ENCODE measurements around the gene STYXL1. TPM values are rescaled to one million over a fixed set of nuclear protein-coding genes. Genes with fewer than 3 reads are reported as not detected.

The STYXL1 gene
- total RNA-seq, 1 donor from 2014 or later, result 38.8 TPM

GRCh38 chr7:76048668-76048988, 828 bp upstream of the STYXL1 start:
- TF ChIP-seq CTCF (conservative IDR thresholded peaks at IDR 0.05), result no peak
- Mint-ChIP-seq H3K9me3 (no peaks in the 10 kb centered on the region), H3K4me1 (peaks cover 22% of the 10 kb centered on the region), H3K4me3 (peak overlapping the region; percentile 99), H3K27me3 (ENCODE audit: low read depth) (no peaks in the 10 kb centered on the region), H3K36me3 (ENCODE audit: low read depth) (peaks cover 8% of the 10 kb centered on the region), H3K27ac (ENCODE audit: unreplicated experiment) (peak overlapping the region; percentile 94)
- DNase-seq (ENCODE audit: low read depth, low spot score), result no peak

- H3K27ac Mint-ChIP-seq (ENCODE audit: unreplicated experiment), result peak overlapping the region; percentile 99
- H3K36me3 Mint-ChIP-seq (ENCODE audit: low read depth), result peaks cover 8% of the 10 kb centered on the region
- peaks cover 22% of the 10 kb centered on the region for H3K4me1 Mint-ChIP-seq
- TF ChIP-seq CTCF (conservative IDR thresholded peaks at IDR 0.05), result no peak
- no peaks in the 10 kb centered on the region for H3K27me3 Mint-ChIP-seq (ENCODE audit: low read depth)
- DNase-seq (ENCODE audit: low read depth, low spot score), result no peak
- H3K4me3 Mint-ChIP-seq, result peak overlapping the region; percentile 99
- H3K9me3 Mint-ChIP-seq, result no peaks in the 10 kb centered on the region
Measured at GRCh38 chr7:76047305-76047810, 442 bp downstream of the STYXL1 start.

- Mint-ChIP-seq H3K27me3 (ENCODE audit: low read depth) (no peaks in the 10 kb centered on the region), H3K9me3 (no peaks in the 10 kb centered on the region), H3K27ac (ENCODE audit: unreplicated experiment) (peak overlapping the region; percentile 30), H3K36me3 (ENCODE audit: low read depth) (peaks cover 5% of the 10 kb centered on the region), H3K4me3 (peak overlapping the region; percentile 62), H3K4me1 (peaks cover 14% of the 10 kb centered on the region)
- TF ChIP-seq CTCF (conservative IDR thresholded peaks at IDR 0.05), result no peak
- no peak for DNase-seq (ENCODE audit: low read depth, low spot score)
Measured at GRCh38 chr7:76044375-76044865, 3.4 kb downstream of the STYXL1 start.

GRCh38 chr7:76040126-76040525, 7.7 kb downstream of the STYXL1 start:
- no peak for TF ChIP-seq CTCF (conservative IDR thresholded peaks at IDR 0.05)
- Mint-ChIP-seq H3K4me1 (no peaks in the 10 kb centered on the region), H3K36me3 (ENCODE audit: low read depth) (peaks cover 2% of the 10 kb centered on the region), H3K27ac (ENCODE audit: unreplicated experiment) (no peak overlapping the region), H3K9me3 (no peaks in the 10 kb centered on the region), H3K4me3 (no peak overlapping the region), H3K27me3 (ENCODE audit: low read depth) (no peaks in the 10 kb centered on the region)
- no peak for DNase-seq (ENCODE audit: low read depth, low spot score)

- DNase-seq (ENCODE audit: low read depth, low spot score), result no peak
Measured at GRCh38 chr7:76037310-76037709, 10.5 kb downstream of the STYXL1 start.

More at GRCh38 chr7:76037310-76037709, 10.5 kb downstream of the STYXL1 start:
- peaks cover 2% of the 10 kb centered on the region for H3K36me3 Mint-ChIP-seq (ENCODE audit: low read depth)
- H3K4me3 Mint-ChIP-seq, result no peak overlapping the region
- no peak for TF ChIP-seq CTCF (conservative IDR thresholded peaks at IDR 0.05)
- H3K9me3 Mint-ChIP-seq, result no peaks in the 10 kb centered on the region
- H3K27me3 Mint-ChIP-seq (ENCODE audit: low read depth), result no peaks in the 10 kb centered on the region
- H3K27ac Mint-ChIP-seq (ENCODE audit: unreplicated experiment), result no peak overlapping the region
- no peaks in the 10 kb centered on the region for H3K4me1 Mint-ChIP-seq

All from neural crest cell (in vitro differentiated cells).